HepG2 (cell line): ENCODE results near the gene NAGS. TPM values are rescaled to one million over a fixed set of nuclear protein-coding genes. Genes with fewer than 3 reads are reported as not detected.
A peak's percentile ranks its signal among the peaks of the same experiment; 100 is the strongest.

Experiments used
- ARID5B ChIP-seq: IDR thresholded peaks from 2 replicates; pipeline ENCODE4 v1.4.0; 2020; ENCODE audit warnings: mild to moderate bottlenecking, missing genetic modification reagents
- BRD4 ChIP-seq: sonication (generic); formaldehyde crosslinking; IDR thresholded peaks from 2 replicates; pipeline ENCODE4 v1.4.0; 2020; ENCODE audit warnings: missing genetic modification reagents
- CENPX ChIP-seq: sonication (generic); formaldehyde crosslinking; IDR thresholded peaks from 2 replicates; pipeline ENCODE4 v1.9.0; 2021; ENCODE audit warnings: mild to moderate bottlenecking, missing genetic modification reagents, moderate library complexity
- CSRNP1 ChIP-seq: sonication (generic); formaldehyde crosslinking; IDR thresholded peaks from 2 replicates; pipeline ENCODE4 v1.8.1; 2023; ENCODE audit warnings: mild to moderate bottlenecking, missing genetic modification reagents
- FOXO1 ChIP-seq: sonication (generic); formaldehyde crosslinking; IDR thresholded peaks from 2 replicates; pipeline ENCODE4 v1.4.0; 2020; ENCODE audit warnings: missing genetic modification reagents
- KDM4B ChIP-seq: sonication (generic); formaldehyde crosslinking; IDR thresholded peaks from 2 replicates; pipeline ENCODE4 v1.4.0; 2020; ENCODE audit warnings: missing genetic modification reagents
- MAFK ChIP-seq, 2 experiments: IDR thresholded peaks in 1 of 2; conservative IDR thresholded peaks in 1 of 2; 2 replicates each; pipeline ENCODE4 v1.6.1; 2011; ENCODE audit warnings: improper control_type of control experiment in 2 of 2, low read length in 2 of 2
- RFX1 ChIP-seq: fragments of 450-650 bp; IDR thresholded peaks from 2 replicates; pipeline ENCODE4 v1.6.1; 2017
- SMAD3 ChIP-seq: sonication (generic); formaldehyde crosslinking; IDR thresholded peaks from 2 replicates; pipeline ENCODE4 v1.4.0; 2020; ENCODE audit warnings: missing genetic modification reagents
- STAT6 ChIP-seq: sonication (generic); formaldehyde crosslinking; IDR thresholded peaks from 2 replicates; pipeline ENCODE4 v1.4.0; 2020; ENCODE audit warnings: missing genetic modification reagents, mild to moderate bottlenecking, borderline replicate concordance
- TARDBP ChIP-seq: sonication (generic); formaldehyde crosslinking; IDR thresholded peaks from 2 replicates; pipeline ENCODE4 v1.8.0; 2022; ENCODE audit warnings: mild to moderate bottlenecking, missing genetic modification reagents
- ZHX2 ChIP-seq, 2 experiments: sonication (generic) in 1 of 2; formaldehyde crosslinking in 1 of 2; IDR thresholded peaks; 2 replicates each; pipeline versions ENCODE4 v1.6.1 to v1.9.0; 2014 to 2022; ENCODE audit warnings: antibody characterized with exemption in 1 of 2, borderline replicate concordance in 1 of 2, inconsistent platforms in 1 of 2, low read depth in 1 of 2, missing genetic modification reagents in 1 of 2
- ZNF160 ChIP-seq: sonication (generic); formaldehyde crosslinking; IDR thresholded peaks from 2 replicates; pipeline ENCODE4 v1.8.0; 2022; ENCODE audit warnings: mild to moderate bottlenecking, inconsistent platforms, missing genetic modification reagents
- polyA plus RNA-seq, 8 experiments: library from polyadenylated mRNA; depleted of rRNA in 3 of 8; stranded (reverse) in 7 of 8; unstranded in 1 of 8; fragments of >200 nt; fragmentation: Illumina TruSeq in 4 of 8; extraction: Trizol in 4 of 8; gene quantifications; 2 replicates each; pipeline versions ENCODE4 v1.2.1 to v1.2.3, GENCODE V29; 2011 to 2016; ENCODE audit warnings: low read depth in 4 of 8, missing spikeins in 1 of 8, mixed read lengths in 1 of 8; ENCODE audit not compliant: insufficient read depth in 1 of 8
- total RNA-seq, 5 experiments: library from RNA; depleted of rRNA; stranded (reverse); fragments of >200 nt; fragmentation: Illumina TruSeq; extraction: Trizol; gene quantifications; 2 replicates each; pipeline ENCODE4 v1.2.3, GENCODE V29; 2016; ENCODE audit warnings: low read depth in 1 of 5

The NAGS gene
- total and polyA plus RNA-seq, 2 of the 13 experiments (the other 11 are each of a cell fraction or from before 2014, with no cell fraction given) = 4.3 to 5.1 TPM

GRCh38 chr17:43994272-43995149, 9.9 kb upstream of the NAGS start (continued):
- TF ChIP-seq ZHX2 (IDR thresholded peaks at IDR 0.05; ENCODE audit: low read depth) = no peak
- no peak for TF ChIP-seq ZHX2 (CRISPR knock-in tag; IDR thresholded peaks at IDR 0.05; ENCODE audit: borderline replicate concordance)
- TF ChIP-seq STAT6 (CRISPR knock-in tag) = no peak
- peak; percentile 52; the same call in 1 of the 2 replicates for TF ChIP-seq SMAD3 (CRISPR knock-in tag)
- no peak for TF ChIP-seq BRD4 (CRISPR knock-in tag)
- TF ChIP-seq CSRNP1 = no peak
- TF ChIP-seq ARID5B (CRISPR knock-in tag) = peak; percentile 57
- TF ChIP-seq KDM4B = no peak
- TF ChIP-seq RFX1 = no peak
- no peak for TF ChIP-seq MAFK (conservative IDR thresholded peaks at IDR 0.05 in 1 of 2, IDR thresholded peaks at IDR 0.05 in 1 of 2; ENCODE audit: low read length in 2 of 2)
- no peak for TF ChIP-seq FOXO1 (CRISPR knock-in tag)
- TF ChIP-seq CENPX (CRISPR knock-in tag) = no peak
- TF ChIP-seq TARDBP = no peak
- TF ChIP-seq ZNF160 (CRISPR knock-in tag) = no peak
